H9 (cell line): ENCODE results near the gene FAM163B. TPM values are rescaled to one million over a fixed set of nuclear protein-coding genes. Genes with fewer than 3 reads are reported as not detected.

Source experiments
- DNase-seq: peaks from one replicate; pipeline ENCODE4 v3.0.0-alpha.2; 2017
- H2AFZ ChIP-seq: one replicate; pipeline ENCODE4 v1.6.1; 2013; ENCODE audit warnings: mild to moderate bottlenecking, low read length, control low read depth, moderate library complexity
- H2AK5ac ChIP-seq: 2 replicates; pipeline ENCODE4 v1.6.1; 2013; ENCODE audit warnings: low read length, control low read depth, mixed read lengths; ENCODE audit not compliant: insufficient read length
- H2BK120ac ChIP-seq: one replicate; pipeline ENCODE4 v1.6.1; 2013; ENCODE audit warnings: low read depth, mild to moderate bottlenecking, low read length, control low read depth, inconsistent platforms; ENCODE audit not compliant: poor library complexity, severe bottlenecking
- H2BK12ac ChIP-seq: 2 replicates; pipeline ENCODE4 v1.6.1; 2013; ENCODE audit warnings: low read length, control low read depth, mixed read lengths, low read depth; ENCODE audit not compliant: insufficient read length
- H2BK15ac ChIP-seq: 2 replicates; pipeline ENCODE4 v1.6.1; 2013; ENCODE audit warnings: low read depth, low read length, control low read depth
- H2BK20ac ChIP-seq: one replicate; pipeline ENCODE4 v1.6.1; 2013; ENCODE audit warnings: low read depth, mild to moderate bottlenecking, low read length, control low read depth, inconsistent platforms; ENCODE audit not compliant: poor library complexity, severe bottlenecking
- H2BK5ac ChIP-seq: 2 replicates; pipeline ENCODE4 v1.6.1; 2013; ENCODE audit warnings: low read length, control low read depth, mixed read lengths; ENCODE audit not compliant: insufficient read length
- H3K14ac ChIP-seq: 2 replicates; pipeline ENCODE4 v1.6.1; 2013; ENCODE audit warnings: low read length, control low read depth; ENCODE audit not compliant: insufficient read depth
- H3K18ac ChIP-seq: 2 replicates; pipeline ENCODE4 v1.6.1; 2013; ENCODE audit warnings: low read depth, mild to moderate bottlenecking, mixed read lengths, low read length, control low read depth; ENCODE audit not compliant: insufficient read length
- H3K23ac ChIP-seq: 2 replicates; pipeline ENCODE4 v1.6.1; 2013; ENCODE audit warnings: low read length, control low read depth, mixed read lengths, low read depth; ENCODE audit not compliant: insufficient read length
- H3K23me2 ChIP-seq: 2 replicates; pipeline ENCODE4 v1.6.1; 2013; ENCODE audit warnings: low read depth, mild to moderate bottlenecking, mixed read lengths, low read length, control low read depth; ENCODE audit not compliant: insufficient read length, poor library complexity, severe bottlenecking
- H3K27ac ChIP-seq: 2 replicates; pipeline ENCODE4 v1.5.1; 2013; ENCODE audit warnings: low read length, control low read depth, mixed read lengths, low read depth; ENCODE audit not compliant: insufficient read length
- H3K27me3 ChIP-seq: 2 replicates; pipeline ENCODE4 v1.6.1; 2013; ENCODE audit warnings: low read length, control low read depth, inconsistent platforms; ENCODE audit not compliant: insufficient read depth
- H3K4ac ChIP-seq: 2 replicates; pipeline ENCODE4 v1.6.1; 2013; ENCODE audit warnings: low read depth, mild to moderate bottlenecking, control low read depth, inconsistent platforms, low read length, moderate library complexity
- H3K4me1 ChIP-seq: 2 replicates; pipeline ENCODE4 v1.6.1; 2013; ENCODE audit warnings: low read length, control low read depth, inconsistent platforms; ENCODE audit not compliant: insufficient read depth
- H3K4me2 ChIP-seq: 2 replicates; pipeline ENCODE4 v1.6.1; 2013; ENCODE audit warnings: low read length, control low read depth, mixed read lengths; ENCODE audit not compliant: insufficient read length, insufficient read depth
- H3K56ac ChIP-seq: 2 replicates; pipeline ENCODE4 v1.6.1; 2013; ENCODE audit warnings: low read depth, mild to moderate bottlenecking, mixed read lengths, low read length, control low read depth; ENCODE audit not compliant: insufficient read length
- H3K79me1 ChIP-seq: 2 replicates; pipeline ENCODE4 v1.6.1; 2013; ENCODE audit warnings: low read depth, mild to moderate bottlenecking, moderate library complexity, low read length, control low read depth, inconsistent platforms; ENCODE audit not compliant: insufficient read depth, poor library complexity, severe bottlenecking
- H3K79me2 ChIP-seq: 2 replicates; pipeline ENCODE4 v1.6.1; 2013; ENCODE audit warnings: low read length, control low read depth, inconsistent platforms; ENCODE audit not compliant: insufficient read depth
- H3K9ac ChIP-seq: 2 replicates; pipeline ENCODE4 v1.6.1; 2013; ENCODE audit warnings: low read length, control low read depth, mixed read lengths; ENCODE audit not compliant: insufficient read length; ENCODE audit errors: extremely low read depth
- H3K9me3 ChIP-seq: one replicate; pipeline ENCODE4 v1.6.1; 2013; ENCODE audit warnings: low read depth, low read length, inconsistent platforms; ENCODE audit not compliant: control insufficient read depth
- H3T11ph ChIP-seq: one replicate; pipeline ENCODE4 v1.6.1; 2013; ENCODE audit warnings: mild to moderate bottlenecking, low read length, control low read depth, inconsistent platforms
- H4K20me1 ChIP-seq: one replicate; pipeline ENCODE4 v1.6.1; 2013; ENCODE audit not compliant: control insufficient read depth, insufficient read length, insufficient read depth
- H4K5ac ChIP-seq: 2 replicates; pipeline ENCODE4 v1.6.1; 2013; ENCODE audit warnings: low read depth, mild to moderate bottlenecking, mixed read lengths, low read length, control low read depth; ENCODE audit not compliant: insufficient read length
- H4K8ac ChIP-seq: replicated peaks from 2 replicates; pipeline ENCODE4 v1.6.1; 2013; ENCODE audit warnings: low read length, control low read depth, mixed read lengths, low read depth; ENCODE audit not compliant: insufficient read length
- H4K91ac ChIP-seq: 2 replicates; pipeline ENCODE4 v1.6.1; 2013; ENCODE audit warnings: low read depth, mild to moderate bottlenecking, moderate library complexity, mixed read lengths, low read length, control low read depth; ENCODE audit not compliant: insufficient read length
- H3K27ac Mint-ChIP-seq, 3 experiments: 2 replicates in 2 of 3; 3 replicates in 1 of 3; pipeline ENCODE4 v1.8.0; 2020 to 2021; ENCODE audit warnings: mixed read lengths in 3 of 3, mild to moderate bottlenecking in 1 of 3, moderate library complexity in 1 of 3
- H3K27me3 Mint-ChIP-seq: 2 replicates; pipeline ENCODE4 v1.8.0; 2021; ENCODE audit warnings: low read depth, mild to moderate bottlenecking, moderate library complexity, mixed read lengths
- H3K36me3 Mint-ChIP-seq, 3 experiments: 2 replicates in 2 of 3; 3 replicates in 1 of 3; pipeline ENCODE4 v1.8.0; 2020 to 2021; ENCODE audit warnings: low read depth in 3 of 3, mixed read lengths in 3 of 3; ENCODE audit not compliant: insufficient read depth in 1 of 3
- H3K4me1 Mint-ChIP-seq, 2 experiments: 2 replicates each; pipeline ENCODE4 v1.8.0; 2020; ENCODE audit warnings: mixed read lengths in 2 of 2
- H3K4me3 Mint-ChIP-seq, 2 experiments: 2 replicates in 1 of 2; 3 replicates in 1 of 2; pipeline ENCODE4 v1.8.0; 2020 to 2021; ENCODE audit warnings: mild to moderate bottlenecking in 2 of 2, mixed read lengths in 2 of 2, moderate library complexity in 1 of 2
- H3K9me3 Mint-ChIP-seq, 2 experiments: 2 replicates in 1 of 2; 3 replicates in 1 of 2; pipeline ENCODE4 v1.8.0; 2020; ENCODE audit warnings: mild to moderate bottlenecking in 2 of 2, mixed read lengths in 2 of 2, moderate library complexity in 1 of 2
- WGBS: extraction: QIAGEN DNeasy Blood & Tissue Kit; methylation state at CpG from one replicate; pipeline ENCODE4 v1.1.7; 2013; ENCODE audit warnings: missing lambda C conversion rate, low lambda C conversion rate, mixed read lengths; ENCODE audit not compliant: insufficient read length; ENCODE audit errors: extremely low coverage; 5-methylcytosine and 5-hydroxymethylcytosine counted together
- total RNA-seq: library from RNA; stranded (reverse); gene quantifications from 2 replicates; pipeline ENCODE4 v1.2.1, GENCODE V29; 2021
- TF ChIP-seq, protein P1 (sequence below): fragments of 200-600 bp; sonication (generic); conservative IDR thresholded peaks from 3 replicates; pipeline ENCODE4 v1.8.0; 2021; ENCODE audit warnings: antibody characterized with exemption, mild to moderate bottlenecking

Gene FAM163B
- total RNA-seq, 1 experiment from 2014 or later: 0.39 TPM

DNA sequence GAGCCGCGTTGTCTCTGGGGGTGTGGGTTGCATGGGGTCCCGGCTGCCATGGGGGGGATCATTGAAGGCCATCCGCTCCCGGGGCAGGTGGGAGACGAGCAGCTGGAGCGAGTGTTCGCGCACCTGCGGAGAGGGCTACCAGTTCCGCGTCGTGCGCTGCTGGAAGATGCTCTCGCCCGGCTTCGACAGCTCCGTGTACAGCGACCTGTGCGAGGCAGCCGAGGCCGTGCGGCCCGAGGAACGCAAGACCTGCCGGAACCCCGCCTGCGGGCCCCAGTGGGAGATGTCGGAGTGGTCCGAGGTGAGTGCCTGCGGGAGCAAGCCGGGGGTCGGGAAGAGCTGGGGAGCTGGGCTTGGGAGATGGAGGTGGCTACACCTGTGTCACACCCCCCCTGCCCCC is 41.0 kb downstream of the FAM163B start:
- no CpG with 5 or more reads among the region's 33 CpGs for WGBS
- Histone ChIP-seq H3K4me2 (no peak overlapping the region), H3K27ac (no peak overlapping the region), H3K14ac (no peak overlapping the region; the same call in 1 of the 2 replicates), H3K4ac (no peak overlapping the region), H3K56ac (no peak overlapping the region), H2BK12ac (no peak overlapping the region), H3K79me1 (no peaks in the 10 kb centered on the region), H2BK15ac (no peak overlapping the region), H4K5ac (no peak overlapping the region), H3K4me1 (no peaks in the 10 kb centered on the region; the same call in 1 of the 2 replicates), H3K23ac (no peak overlapping the region), H3K23me2 (no peaks in the 10 kb centered on the region), H2BK5ac (no peak overlapping the region), H4K20me1 (no peaks in the 10 kb centered on the region), H4K91ac (no peak overlapping the region), H2BK120ac (no peak overlapping the region), H3K27me3 (no peaks in the 10 kb centered on the region), H3K9me3 (no peaks in the 10 kb centered on the region), H3K9ac (no peak overlapping the region), H2AFZ (no peak overlapping the region), H2BK20ac (no peak overlapping the region), H3K79me2 (no peaks in the 10 kb centered on the region), H2AK5ac (no peak overlapping the region), H4K8ac (no peak overlapping the region), H3K18ac (no peak overlapping the region), H3T11ph (no peak overlapping the region)
- H3K4me3 Mint-ChIP-seq: no peak overlapping the region
- TF ChIP-seq, protein P1, sequence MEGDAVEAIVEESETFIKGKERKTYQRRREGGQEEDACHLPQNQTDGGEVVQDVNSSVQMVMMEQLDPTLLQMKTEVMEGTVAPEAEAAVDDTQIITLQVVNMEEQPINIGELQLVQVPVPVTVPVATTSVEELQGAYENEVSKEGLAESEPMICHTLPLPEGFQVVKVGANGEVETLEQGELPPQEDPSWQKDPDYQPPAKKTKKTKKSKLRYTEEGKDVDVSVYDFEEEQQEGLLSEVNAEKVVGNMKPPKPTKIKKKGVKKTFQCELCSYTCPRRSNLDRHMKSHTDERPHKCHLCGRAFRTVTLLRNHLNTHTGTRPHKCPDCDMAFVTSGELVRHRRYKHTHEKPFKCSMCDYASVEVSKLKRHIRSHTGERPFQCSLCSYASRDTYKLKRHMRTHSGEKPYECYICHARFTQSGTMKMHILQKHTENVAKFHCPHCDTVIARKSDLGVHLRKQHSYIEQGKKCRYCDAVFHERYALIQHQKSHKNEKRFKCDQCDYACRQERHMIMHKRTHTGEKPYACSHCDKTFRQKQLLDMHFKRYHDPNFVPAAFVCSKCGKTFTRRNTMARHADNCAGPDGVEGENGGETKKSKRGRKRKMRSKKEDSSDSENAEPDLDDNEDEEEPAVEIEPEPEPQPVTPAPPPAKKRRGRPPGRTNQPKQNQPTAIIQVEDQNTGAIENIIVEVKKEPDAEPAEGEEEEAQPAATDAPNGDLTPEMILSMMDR: no peak
- H3K27ac Mint-ChIP-seq: no peak overlapping the region
- peaks cover 9% of the 10 kb centered on the region for H3K27me3 Mint-ChIP-seq
- H3K9me3 Mint-ChIP-seq: no peaks in the 10 kb centered on the region
- H3K4me1 Mint-ChIP-seq: peaks cover 4 to 19% of the 10 kb centered on the region in 2 experiments
- H3K36me3 Mint-ChIP-seq: no peaks in the 10 kb centered on the region
- DNase-seq: no peak
